OCI-M1 (cell line): ENCODE measurements around the gene NAIF1.
A peak's percentile ranks its signal among the peaks of the same experiment; 100 is the strongest.
"Not testable (repeated sequence)": the region's sequence is repeated elsewhere in the genome, so short reads cannot be mapped to it uniquely, and the experiment has no call there.

Experiments used
- DNase-seq: peaks from one replicate; lab custom pipeline; 2025; lab: John Stamatoyannopoulos, UW

NAIF1 gene

DNA sequence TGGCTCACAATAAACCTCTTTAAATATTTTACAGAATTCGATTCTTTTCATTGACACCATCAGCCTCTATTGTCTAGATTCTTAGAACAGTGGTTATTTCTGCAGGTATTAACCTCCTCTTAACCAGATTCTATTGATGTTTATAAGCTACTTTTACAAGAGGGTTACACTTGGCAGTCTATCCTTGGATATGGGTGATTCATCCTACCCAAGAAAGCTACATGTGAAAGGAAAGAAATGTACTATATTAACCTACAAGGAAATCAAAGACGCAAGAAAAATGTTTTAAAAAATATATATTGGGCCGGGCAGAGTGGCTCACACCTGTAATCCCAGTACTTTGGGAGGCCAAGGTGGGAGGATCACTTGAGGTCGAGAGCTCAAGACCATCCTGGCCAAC lies 17.6 kb upstream of the NAIF1 start:
- no peak for DNase-seq

DNA sequence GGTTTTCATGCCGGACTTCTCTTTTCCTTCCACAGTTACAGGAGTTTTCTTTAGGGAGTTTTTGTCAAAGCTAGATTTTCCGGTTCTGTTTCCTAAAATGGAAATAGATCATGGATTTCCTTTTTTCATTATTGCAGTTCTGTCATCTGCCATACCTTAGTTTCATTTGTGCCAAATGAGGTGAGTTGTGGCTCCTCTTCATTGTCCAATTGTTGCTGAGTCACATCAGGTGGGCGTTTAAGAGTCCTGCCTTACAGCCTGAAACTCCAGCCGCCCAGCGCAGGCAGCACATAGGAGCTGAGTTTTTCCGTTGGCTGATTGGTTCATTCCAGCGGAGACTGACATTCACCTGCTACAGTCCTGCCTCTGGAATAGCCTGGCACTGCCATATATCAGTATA lies 15.0 kb upstream of the NAIF1 start:
- peak; percentile 14 for DNase-seq

DNA sequence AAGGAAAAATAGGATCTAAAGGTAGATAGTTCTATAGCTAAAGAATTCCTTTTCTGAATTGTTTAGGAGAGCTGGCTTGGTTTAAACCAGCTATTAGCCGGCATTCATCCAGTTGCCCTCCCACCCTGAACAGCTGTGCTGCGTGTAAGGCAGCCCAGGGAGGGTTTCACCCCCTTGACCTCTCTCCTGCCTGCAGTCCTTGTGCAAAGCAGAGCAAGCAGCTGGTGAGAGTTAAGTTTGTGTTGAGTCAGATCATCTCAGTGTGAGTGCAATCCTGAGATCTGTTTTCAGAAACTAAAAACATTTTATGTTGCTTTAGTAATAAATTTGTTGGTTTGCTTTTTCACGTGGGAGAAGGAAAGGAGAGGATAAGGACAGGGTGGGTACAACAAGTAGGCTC lies 13.9 kb upstream of the NAIF1 start:
- DNase-seq: peak; percentile 51

DNA sequence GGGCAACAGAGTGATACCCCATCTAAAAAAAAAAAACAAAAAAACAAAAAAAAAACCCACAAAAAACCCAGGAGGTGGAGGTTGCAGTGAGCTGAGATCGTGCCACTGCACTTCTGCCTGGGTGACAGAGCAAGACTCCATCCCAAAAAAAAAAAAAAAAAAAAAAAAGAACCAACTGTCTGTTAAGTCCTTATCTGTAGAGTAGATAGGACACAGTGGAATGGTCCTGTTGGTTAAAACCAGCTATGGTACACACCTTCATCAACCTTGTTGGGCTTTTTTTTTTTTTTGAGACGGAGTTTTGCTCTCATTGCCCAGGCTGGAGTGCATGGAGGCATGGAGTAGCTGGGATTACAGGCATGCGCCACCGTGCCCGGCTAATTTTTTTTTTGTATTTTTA lies 13.1 kb upstream of the NAIF1 start:
- peak; percentile 45 for DNase-seq

DNA sequence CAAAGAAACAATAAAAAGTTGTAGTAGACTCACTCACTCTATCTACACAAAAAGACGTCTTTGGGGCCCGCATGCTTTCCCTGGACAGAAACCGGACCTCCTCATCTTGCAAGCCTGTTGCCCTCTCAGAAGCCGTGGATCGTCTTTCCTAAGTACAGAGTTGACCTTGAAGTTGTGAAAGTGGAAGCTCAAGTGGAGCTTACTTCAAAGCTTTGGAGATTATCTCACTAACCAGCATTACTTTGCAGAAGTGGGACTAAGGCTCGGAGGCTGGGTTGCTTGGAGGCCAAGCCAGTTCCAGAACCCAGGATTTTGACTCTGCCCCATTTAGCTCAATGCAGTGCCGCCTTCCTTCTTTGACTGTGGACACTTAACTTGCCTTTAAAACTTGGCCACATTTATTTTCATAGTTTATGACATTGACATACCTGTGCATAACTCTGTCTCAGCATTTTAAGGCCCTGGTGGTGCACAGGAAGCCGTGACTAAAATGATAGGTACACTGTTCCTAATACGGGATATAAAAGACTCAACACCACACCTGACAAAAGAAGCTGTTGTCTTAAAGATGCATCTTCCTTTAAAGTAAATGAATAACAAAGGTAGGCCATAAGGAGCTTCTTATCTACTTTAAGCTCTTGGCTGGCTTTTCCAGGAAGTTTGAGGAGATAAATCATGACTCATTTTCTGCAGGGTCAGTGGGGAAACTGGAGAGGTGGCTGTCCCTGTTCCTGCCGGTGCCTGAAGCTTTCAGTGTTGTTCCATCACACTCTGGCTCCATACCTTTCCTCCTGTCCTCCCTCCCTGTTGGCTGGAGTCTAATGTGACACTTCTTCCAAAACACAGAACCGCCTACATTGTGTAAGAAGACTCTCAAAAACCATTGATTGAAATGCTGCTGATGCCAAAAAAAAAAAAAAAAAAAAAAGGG lies 11.6 kb upstream of the NAIF1 start:
- DNase-seq: peak; percentile 94

DNA sequence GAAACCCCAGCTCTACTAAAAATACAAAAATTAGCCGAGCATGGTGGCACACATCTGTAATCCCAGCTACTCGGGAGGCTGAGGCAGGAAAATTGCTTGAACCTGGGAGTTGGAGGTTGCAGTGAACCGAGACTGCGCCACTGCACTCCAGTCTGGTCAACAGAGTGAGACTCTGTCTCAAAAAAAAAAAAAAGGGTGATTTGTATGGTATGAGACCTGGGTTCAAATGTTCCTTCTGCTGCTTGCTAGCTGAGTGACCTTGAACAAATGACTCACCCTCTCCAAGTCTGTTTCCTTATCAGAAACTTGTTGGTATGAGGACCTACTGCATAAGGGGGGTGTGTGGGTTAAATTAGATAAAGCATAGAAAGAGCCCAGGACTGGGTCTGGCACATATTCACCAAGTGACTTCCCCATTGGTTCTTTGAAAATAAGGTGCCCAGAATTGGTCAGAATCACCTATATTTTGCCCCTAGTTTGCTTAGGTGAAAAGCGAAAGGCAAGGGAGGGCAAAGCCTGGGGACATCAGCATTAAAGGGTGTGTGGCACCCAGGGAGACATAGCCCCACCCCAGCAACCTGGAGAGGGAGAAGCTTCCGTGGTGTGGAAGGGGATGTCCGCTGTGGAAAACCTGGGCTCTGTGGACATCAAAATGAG lies 10.9 kb upstream of the NAIF1 start:
- peak; percentile 88 for DNase-seq

DNA sequence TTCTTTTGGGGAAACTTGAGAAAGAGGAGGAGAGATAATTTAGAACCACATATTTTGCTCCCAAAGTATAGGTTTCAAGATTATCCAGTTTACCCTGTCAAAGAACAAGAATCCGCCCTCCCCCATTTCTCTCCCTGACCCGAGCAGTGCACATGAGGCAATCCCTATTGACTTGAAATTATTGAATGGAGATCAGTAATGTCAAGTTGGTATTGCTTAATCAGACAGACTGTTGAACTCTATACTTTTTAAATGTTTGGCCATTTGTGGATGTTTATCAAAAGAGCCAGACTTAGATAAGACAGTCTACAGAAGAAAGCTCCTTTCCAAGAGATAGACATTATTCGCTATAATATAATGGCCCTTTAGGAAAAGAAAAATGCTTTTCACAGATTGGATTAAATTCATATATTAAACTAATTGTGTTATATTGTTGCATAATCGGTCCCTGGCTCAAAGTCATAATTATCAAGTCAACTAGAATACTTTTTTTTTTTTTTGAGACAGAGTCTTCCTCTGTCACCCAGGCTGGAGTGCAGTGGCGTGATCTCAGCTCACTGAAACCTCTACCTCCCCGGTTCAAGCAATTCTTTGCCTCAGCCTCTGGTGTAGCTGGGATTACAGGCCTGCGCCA lies 6.2 kb upstream of the NAIF1 start:
- DNase-seq: peak; percentile 75

DNA sequence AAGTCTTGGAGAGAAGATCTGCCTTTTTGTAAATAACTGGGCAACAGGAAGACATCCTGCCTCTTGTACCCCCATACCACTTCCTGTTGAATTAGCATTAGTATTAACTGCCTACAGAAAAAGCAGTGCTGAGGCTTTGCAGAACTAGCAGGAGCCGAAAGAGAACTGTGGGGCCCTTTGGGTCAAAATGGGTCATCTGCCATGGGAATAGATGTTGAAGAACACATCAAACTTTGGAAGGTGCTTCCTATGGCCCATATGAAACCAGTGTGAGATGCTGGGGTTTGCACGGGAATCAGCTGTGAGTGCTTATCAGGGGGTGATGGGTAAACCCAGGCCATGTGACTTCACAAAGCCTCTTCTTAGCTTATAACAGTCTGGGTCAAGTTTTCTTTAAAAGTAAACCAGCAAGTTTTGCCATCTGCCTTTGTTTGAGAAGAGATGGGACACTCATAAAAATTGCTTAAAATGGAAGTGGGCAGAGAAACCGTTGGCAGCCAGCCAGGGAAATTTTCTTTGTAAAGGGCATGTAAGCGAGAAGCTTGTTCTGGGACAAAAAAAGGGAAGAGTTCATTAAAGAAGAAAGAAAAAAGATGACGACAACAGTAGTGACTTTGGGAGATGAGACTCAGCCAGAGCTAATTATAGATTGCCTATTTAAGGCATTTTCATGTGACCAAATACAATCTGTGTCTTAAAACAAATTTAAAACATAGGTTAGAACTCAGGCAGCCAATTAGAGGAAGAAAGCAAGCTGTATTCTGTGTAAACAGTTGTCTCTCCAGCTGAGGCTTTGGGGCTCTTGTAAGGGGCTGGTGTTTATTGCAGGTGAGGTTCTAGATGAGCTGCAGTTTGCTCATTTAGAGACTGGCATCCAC lies 5.3 kb upstream of the NAIF1 start:
- DNase-seq: peak; percentile 93

DNA sequence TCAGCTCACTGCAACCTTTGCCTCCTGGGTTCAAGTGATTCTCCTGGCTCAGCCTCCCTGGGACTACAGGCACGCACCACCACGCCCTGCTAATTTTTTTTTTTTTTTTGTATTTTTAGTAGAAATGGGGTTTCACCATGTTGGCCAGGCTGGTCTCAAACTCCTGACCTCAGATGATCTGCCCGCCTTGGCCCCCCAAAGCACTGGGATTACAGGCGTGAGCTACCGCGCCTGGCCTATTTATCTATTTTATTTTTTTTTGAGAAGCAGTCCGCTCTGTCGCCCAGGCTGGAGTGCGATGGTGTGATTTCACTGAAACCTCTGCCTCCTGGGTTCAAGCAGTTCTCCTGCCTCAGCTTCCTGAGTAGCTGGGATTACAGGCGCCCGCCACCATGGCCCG lies 4.4 kb upstream of the NAIF1 start:
- DNase-seq: not testable (repeated sequence)

DNA sequence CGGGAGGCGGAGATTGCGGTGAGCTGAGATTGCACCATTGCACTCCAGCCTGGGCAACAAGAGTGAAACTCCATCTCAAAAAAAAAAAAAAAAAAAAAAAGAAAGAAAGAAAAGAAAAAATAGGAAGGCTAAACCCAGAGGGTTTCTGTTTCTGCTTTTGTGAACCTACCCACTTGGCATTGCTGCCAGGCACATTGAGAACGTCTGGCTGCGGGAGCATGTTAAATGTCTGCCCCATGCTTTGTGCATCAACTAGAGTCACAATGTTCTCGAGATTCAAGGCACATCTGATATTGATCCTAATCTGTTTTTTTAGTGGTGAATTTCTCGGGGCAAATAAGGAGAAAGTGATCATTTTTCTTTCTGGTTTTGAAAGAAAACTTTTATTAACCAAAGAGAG lies 3.8 kb upstream of the NAIF1 start:
- DNase-seq: no peak

DNA sequence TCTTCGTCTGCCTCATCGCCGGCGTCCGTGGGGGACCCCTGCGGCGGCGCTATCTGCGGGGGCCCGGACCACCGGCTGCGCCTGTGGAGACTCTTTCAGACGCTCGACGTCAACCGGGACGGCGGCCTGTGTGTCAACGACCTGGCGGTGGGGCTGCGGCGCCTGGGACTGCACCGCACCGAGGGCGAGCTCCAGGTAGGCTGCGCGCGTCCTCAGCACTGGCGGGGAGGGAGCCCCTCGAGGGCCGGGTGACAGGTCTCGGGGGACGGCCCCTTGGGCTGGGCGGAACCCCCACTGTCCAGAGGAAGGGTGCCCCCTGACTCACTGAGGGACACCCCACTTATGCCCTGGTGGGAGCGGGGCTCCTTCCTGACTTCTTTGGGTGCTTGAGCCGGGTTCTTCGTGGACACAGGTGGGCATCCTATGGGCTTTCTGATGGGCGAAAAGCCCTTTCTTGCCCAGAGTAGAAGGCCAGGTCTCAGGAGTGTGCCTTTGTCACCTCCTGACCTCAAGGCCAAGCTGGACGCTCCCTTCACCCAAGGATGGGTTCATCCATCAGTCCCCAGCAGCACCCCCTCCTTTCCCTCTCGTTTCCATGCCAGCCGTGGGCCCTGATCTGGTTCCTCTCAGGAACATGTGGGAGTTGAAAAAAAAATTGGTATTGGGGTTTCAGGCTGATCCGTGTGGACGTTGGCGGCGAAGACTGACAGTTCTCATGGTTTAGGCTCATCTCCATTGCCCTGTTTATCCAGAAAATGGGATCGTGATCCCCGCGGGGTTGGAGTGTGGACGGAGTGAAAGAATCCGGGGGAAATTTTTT lies 1.5 kb upstream of the NAIF1 start:
- DNase-seq: peak; percentile 55

DNA sequence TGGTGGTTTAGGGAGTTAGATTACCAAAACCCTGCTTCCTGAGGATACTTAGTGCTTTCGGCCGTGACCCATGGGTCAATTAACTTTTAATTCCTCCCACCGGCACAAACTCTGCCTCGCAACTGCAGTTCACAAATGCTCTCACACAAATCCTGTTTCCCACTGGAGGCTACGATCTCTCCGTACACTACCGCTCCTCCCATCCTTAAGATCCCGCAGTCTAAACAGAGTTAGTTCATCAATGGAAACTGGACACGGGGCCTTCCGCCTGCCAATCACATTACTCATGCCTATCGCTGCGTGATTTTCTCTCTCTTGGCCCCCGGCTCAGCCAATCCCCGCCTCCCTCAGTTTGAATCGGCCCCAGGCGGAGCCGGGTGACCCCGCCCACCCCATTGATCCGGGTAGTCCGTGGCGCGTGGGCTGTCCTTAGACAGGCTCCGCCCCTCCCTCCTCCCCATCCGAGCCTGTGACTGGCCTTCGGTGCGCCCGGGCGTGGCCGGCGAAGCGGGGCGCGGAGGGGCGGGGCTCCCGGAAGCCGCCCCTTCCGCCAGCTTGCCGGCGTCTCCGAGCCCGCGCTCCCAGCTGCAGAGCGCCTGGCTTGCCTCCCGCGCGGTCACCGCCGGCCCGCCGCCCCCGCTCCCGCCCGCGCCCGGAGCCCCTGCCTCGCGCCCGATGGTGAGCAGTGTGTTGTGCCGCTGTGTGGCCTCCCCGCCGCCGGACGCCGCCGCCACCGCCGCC lies 695 bp upstream of the NAIF1 start, which contains the start of gene SLC25A25:
Gene SLC25A25, plus strand, starts transcription at position 588 of the 741 bp plus-strand sequence. Its CDS starts 88 bp downstream, at position 676.
- peak; percentile 99 for DNase-seq

DNA sequence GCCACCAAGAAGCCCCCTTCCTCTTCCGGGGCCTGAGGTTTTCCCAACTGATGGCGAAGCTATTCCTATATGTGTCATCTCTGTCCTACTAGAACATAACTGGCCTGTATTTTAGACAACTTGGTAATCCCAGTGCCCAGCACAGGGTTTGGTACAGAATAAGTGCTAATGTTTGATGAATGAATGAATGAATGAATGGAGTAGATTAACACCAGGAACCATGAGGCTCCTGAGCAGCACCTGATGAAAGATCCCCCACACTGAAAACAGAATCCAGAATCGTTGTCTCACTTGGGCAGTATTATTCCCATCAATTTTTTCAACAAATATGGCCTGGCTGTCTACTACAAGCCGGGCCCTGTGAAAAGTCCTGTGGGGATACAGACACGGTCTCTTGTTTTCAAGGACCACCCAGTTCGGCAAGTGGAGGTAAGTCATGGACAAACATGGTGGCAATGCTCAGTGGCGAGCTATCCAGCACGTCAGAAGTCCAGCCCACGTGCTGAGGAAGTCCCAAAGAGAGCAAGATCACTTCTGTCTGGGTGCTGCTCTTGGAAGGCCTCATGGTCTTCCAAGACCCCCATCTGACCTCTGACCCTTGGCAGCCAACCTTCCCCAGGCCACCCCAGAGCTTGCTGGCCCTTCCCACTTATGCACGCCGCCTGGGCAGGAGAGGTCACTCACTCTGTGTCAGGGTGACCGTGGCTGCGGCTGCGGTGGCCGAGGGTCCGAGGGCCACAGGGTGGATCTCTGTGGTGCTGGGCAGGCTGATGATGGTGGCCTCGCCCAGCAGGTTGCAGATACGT lies 1.0 kb downstream of the NAIF1 start:
- DNase-seq: no peak

DNA sequence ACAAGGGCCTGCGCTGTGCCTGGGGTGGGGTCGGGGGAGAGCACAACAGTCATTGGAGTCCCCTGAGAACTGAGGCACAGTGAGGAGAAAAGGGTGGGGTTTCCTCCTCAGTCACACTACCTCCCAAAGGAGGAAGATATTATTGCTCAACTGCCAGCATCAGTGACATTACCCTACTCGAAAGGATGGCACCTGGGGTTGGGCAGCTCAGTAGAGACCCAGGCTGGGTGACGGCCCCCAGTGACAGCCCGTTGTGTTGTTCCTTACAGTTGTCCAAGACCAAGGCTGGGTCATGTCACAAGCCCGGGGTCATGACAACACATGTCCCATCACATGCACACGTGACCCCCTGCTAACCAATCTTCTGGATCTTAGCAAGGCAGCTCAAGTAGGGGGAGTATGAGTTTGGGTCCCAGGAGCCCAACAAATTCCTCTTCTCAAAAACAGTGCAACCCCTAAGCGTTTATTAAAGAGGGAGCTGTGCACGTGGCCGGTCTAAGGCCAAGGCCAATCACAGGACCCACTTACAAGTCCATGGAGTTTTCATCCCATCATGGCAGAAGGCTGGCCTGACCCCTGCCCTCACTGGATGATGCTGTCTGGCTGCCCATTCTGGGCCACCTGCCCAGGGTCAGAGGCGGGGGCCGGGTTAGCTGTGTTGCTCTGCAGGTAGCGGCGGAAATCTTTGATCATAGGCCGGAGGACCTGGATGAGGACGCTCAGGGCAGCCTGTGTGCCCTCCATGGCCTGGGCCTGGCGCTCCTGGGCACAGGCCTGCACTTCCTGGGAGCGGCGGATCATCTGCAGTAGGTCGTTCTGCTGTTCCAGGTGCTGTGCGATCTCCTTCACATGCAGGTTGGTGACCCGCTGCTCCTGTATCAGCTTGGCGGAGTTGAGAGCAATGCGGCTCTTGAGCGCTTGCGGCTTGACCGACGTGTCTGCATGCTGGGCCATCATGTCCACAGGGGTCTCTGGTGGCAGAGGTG lies 4.0 kb downstream of the NAIF1 start:
- no peak for DNase-seq

DNA sequence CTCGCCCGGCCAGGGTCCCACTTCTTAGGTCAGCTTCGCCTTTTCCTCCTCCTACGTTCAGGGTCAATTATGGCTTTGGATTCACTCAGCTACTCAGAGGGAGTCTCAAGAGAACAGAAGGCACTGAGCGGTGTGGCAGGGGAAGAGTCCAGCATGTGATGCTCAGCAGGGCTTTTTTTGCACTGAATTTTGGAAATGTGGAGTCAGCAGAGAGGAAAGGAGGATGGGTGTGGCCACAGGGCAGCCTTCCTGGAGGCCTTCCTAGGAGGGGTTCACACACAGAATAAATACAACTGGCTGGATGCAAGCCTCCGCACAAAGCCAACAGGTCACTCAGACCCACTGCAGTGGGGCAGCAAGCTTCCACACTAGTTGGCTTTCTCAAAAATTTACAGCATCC lies 4.8 kb downstream of the NAIF1 start:
- DNase-seq: no peak

DNA sequence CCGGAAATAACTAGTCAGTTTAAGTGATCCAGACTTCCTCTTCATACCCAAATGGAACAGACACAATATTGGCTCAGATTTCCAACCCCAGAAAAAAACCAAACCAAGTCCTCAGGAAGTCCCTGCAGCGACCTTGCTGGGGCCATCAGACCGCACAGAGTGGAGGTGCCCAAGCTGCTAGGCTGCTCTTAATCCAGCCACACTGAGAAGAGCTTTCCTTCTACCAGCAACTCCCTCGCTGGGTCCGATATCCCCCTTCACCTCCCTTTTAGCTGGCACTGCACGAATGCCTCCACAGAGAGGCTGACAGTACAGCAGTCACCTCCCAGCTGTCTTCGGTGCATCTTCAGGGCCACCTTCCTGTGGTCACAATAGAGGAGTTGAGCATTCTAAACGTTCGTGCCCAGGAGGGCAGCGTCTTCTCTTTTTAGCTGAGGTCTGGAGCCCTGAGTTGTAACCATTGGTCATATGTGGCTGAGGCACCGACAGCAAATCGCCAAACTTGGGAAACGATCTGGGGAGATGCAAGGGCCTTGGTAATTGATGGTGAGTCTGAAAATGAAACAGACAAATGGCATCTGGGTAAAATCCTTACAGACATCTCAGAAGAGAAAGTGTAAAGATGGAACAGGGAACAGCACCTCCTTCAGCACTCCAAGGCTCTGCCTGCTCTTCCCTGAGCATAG lies 5.7 kb downstream of the NAIF1 start:
- no peak for DNase-seq

DNA sequence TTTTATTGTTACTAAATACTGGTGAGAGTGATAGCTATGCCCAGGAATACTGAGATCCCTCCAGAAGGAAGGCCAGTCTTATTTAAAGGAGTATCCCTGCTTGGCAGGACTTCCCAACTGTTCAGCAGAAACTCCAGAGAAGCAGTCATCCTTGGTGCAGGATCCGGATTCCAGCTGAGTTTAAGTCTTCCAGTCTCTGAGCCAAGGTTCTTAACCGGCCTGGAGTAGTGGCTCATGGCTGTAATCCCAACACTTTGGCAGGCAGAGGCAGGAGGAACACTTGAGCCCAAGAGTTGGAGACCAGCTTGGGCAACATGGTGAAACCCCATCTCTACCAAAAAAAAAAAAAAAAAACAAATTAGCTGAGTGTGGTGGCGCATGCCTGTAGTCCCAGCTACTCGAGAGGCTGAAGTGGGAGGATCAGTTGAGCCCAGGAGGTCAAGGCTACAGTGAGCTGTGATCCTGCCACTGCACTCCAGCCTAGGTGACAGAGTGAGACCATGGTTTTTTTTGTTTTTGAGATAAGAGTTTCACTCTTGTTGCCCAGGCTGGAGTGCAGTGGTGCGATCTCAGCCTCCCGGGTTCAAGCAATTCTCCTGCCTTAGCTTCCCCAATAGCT lies 7.6 kb downstream of the NAIF1 start:
- DNase-seq: no peak
